Measurements from ENCODE around the gene MAPK8IP2. TPM values are rescaled to one million over a fixed set of nuclear protein-coding genes. Genes with fewer than 3 reads are reported as not detected.
"Not testable (repeated sequence)": the region's sequence is repeated elsewhere in the genome, so short reads cannot be mapped to it uniquely, and the experiment has no call there.

MAPK8IP2 gene
- total RNA-seq, 1 experiment from 2014 or later = 3.0 TPM

DNA sequence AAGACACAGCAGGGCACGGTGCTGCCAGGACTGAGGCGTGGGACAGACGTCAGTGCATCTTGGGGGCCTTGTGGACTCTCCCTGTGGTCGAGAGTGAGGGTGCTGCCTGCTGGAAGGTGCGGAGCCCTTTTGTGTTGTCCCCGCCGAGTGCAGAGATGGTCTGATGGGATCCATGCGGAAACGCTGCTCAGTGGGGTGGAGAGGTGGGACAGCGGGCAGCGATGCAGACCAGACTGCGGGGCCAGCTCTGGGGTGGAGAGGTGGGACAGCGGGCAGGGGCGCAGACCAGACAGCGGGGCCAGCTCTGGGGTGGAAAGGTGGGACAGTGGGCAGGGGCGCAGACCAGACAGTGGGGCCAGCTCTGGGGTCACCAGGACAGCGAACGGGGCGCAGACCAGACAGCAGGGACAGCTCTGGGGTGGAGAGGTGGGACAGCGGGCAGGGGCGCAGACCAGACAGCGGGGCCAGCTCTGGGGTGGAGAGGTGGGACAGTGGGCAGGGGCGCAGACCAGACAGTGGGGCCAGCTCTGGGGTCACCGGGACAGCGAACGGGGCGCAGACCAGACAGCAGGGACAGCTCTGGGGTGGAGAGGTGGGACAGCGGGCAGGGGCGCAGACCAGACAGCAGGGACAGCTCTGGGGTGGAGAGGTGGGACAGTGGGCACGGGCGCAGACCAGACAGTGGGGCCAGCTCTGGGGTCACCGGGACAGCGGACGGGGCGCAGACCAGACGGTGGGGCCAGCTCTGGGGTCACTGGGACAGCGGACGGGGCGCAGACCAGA is 7.7 kb downstream of the MAPK8IP2 start:
- in situ Hi-C loops (cut with HindIII; ENCODE audit: low pct_unique_long_range_greater_than_20kb, low sequenced_read_pairs); DNase-seq (ENCODE audit: low read depth): not testable (repeated sequence)

DNA sequence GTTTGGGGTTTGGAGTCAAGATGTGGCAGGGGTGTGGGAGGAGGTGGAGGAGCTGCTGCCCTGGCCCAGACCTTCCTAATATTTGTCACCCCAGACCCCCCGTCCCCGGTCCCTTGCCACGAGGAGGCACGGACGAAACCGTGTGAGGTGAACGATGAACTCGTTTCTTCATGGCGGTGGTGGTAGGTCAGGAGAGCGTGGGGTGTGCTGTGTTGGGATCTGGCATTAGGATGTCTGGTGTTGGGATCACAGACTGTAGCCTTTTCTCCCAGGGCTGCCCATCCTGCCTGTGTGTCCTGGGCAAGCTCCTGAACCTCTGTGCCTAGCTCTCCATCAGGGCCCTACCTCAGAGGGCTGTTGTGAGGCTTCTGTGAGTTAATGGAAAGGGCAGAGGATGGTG is 8.4 kb downstream of the MAPK8IP2 start:
- in situ Hi-C loops (cut with HindIII; ENCODE audit: low pct_unique_long_range_greater_than_20kb, low sequenced_read_pairs) = no loop called here
- DNase-seq (ENCODE audit: low read depth) = no peak

DNA sequence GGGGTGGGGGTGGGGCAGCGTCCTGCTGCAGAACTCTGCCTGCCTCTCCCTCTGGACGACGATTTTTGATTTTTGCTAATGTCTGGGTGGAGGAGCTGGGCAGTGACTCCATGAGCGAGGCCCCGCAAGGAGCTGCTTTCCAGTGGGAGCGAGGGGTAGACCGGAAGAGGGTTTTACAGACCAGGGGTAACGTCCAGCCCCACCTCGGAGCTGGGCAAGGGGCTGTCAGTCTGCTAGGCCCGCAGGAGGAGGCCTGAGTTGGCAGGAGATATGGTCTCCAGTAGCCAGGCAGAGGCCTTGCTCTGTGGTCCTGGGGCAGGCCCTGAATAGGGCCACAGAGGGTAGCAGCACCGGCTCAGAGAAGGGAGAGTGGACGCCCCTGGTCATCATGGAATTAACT is 9.0 kb downstream of the MAPK8IP2 start:
- in situ Hi-C loops (cut with HindIII; ENCODE audit: low pct_unique_long_range_greater_than_20kb, low sequenced_read_pairs) = no loop called here
- DNase-seq (ENCODE audit: low read depth) = no peak

DNA sequence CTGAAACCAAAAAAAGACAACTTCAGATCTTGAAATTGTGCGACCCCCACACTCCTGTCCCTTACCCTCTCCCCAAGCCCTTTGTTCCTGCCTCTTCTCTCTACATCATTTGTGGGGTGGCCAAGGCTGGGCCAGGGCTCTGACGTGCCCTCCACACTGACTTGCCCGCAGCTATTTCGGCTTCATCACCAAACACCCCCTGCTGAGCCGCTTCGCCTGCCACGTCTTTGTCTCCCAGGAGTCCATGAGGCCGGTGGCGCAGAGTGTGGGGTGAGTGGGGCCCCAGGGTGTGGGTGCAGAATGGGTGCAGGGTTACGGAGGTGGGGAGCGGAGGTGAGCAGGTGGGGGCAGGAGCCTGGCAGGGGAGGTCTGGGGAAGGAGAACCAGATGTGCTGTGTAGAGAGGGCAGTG is 9.5 kb downstream of the MAPK8IP2 start:
- no peak for DNase-seq (ENCODE audit: low read depth)
- in situ Hi-C loops (cut with HindIII; ENCODE audit: low pct_unique_long_range_greater_than_20kb, low sequenced_read_pairs) = no loop called here

DNA sequence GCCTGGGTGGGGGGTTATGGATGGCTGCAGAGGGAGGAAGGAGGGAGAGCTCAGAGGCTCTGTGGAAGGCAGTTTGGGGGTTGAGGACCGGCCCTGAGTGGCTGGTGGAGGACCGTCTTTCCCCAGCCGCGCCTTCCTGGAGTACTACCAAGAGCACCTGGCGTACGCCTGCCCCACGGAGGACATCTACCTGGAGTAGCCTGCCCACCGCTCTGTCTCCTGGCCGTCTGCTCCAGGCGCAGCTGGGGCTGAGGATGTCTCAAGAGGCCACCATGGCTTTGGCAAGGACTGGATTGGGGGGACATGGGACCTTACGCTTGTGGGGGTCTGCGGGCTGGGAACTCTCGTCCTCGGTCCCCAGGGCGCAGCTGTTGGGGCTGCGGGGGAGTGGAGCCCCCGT is 10.0 kb downstream of the MAPK8IP2 start:
- DNase-seq (ENCODE audit: low read depth) = no peak
- in situ Hi-C loops (cut with HindIII; ENCODE audit: low pct_unique_long_range_greater_than_20kb, low sequenced_read_pairs) = no loop called here

DNA sequence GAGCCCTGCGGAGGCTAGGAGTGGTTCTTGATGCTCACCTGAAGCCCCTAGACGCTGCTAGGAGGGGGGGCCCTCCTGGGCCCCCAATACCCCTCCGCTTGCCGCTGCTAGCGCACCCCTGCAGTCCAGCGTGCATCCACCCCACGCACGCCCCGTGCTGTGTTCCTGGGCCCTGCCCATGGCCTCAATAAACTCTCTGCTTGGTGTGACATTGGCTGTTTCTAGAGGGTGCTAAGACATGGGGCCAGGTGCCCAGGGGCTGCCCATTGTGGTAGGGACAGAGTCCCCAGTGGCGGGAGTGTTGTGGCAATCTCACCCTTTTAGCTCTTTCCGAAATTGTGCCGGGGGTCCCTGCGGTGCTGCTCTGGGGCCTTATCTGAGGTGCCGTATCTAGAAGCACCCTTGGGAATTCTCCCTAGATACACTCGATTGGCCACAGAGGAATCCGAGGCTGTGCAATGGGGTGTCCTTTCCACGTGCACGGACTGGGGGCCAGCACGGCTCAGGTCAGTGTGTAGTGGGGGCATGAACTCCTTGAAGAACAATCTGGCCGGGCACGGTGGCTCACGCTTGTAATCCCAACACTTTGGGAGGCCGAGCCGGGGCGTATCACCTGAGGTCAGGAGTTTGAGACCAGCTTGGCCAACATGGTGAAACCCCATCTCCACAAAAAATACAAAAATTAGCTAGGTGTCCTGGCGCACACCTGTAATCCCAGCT is 10.9 kb downstream of the MAPK8IP2 start:
- in situ Hi-C loops (cut with HindIII; ENCODE audit: low pct_unique_long_range_greater_than_20kb, low sequenced_read_pairs) = no loop called here
- no peak for DNase-seq (ENCODE audit: low read depth)

DNA sequence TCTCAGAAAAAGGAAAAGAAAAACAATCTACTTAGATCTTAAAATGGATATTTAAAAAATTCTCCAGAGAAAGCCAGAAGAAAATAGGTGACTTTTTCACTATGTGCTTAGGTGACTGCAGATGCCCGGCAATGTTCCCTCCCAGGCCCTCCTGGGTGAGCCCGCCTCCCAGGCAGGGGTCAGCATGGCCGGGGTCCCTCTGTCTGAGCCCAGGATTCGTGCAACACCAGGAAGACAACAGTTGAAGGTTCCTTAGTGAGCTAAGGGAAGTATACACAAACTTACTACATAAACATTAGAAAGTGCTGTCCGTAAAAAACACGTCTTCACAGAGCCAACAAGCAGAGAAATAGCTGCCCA is 11.6 kb downstream of the MAPK8IP2 start:
- in situ Hi-C loops (cut with HindIII; ENCODE audit: low pct_unique_long_range_greater_than_20kb, low sequenced_read_pairs) = no loop called here
- DNase-seq (ENCODE audit: low read depth) = no peak

DNA sequence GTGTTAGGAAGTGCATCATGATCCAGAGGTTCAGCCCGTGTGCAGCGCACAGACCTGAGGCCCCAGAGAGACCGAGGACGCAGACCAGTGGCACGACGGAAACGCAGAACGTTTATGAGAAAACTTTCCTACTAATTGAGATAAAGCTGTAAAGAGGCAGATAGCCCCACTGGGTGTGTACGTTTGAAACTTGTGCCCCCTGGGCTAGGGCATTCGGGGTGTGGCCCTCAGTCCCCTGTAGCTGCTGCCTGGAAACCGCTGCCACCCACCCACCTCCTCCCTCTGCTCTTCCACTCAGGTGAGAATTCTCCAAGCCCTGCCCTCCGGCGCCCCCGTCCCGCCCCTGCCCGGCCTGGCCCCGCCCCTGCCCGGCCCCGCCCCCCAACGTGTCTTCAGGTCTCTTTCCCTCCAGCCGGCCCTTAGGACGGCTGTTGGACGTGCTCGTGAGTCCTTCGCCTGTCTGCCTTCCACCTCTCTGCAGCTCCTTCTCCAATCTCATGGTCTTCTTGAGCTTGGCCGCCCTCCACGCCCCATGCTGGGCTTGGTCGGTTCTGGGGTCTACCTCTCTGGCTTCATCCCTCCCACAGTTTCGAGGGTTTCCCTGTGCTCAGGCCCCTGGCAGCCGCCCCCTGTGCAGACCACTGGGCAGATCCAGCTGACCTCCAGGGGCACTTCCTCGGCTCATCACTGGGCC is 12.1 kb downstream of the MAPK8IP2 start:
- no peak for DNase-seq (ENCODE audit: low read depth)
- in situ Hi-C loops (cut with HindIII; ENCODE audit: low pct_unique_long_range_greater_than_20kb, low sequenced_read_pairs) = no loop called here

DNA sequence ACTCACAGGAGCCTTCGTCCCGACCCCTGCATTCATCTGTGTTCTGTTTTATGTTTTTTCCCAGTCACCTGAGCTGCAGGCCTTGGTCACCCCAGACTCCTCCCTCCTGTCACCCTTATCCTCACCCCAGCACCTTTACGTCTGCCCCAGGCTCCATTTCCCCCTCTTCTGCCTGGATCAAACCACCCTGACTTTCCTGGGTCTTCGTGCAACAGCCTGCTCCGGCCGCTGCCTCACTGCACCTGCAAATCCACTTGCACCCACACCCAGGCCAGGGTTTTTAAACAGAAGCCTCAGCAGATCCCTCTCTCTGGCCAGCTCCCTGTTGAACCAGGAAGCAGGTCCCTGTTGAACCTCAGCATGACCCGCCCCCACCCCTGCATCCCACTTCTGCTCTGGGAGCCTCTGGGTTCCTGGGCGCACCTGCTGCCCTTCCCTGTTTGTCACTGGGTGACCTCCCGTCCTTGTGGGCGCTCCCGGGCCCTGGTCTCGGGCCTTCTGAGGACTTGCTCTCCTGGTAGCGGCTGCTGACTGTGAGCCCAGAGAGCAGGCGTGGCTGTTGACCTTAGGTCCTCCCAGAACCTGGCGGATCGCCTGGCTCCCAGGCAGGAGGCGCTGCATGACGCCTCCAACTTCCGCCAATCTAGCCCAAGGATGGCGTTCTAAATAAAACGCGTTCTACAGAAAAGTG is 12.8 kb downstream of the MAPK8IP2 start:
- no peak for DNase-seq (ENCODE audit: low read depth)
- in situ Hi-C loops (cut with HindIII; ENCODE audit: low pct_unique_long_range_greater_than_20kb, low sequenced_read_pairs) = no loop called here

DNA sequence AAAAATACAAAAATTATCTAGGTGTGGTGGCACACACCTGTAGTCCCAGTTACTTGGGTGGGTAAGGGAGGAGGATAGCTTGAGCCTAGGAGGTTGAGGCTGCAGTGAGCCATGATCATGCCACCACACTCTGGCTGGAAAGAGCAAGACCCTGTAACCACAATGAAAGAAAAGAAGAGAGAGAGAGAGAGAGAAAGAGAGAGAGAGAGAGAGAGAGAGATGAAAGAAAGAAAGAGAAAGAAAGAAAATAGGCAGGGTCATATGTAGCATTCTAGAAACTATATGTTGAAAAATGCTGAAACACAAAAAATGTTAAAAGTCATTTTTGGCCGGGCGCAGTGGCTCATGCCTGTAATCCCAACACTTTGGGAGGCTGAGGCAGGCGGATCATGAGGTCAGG is 13.7 kb downstream of the MAPK8IP2 start:
- DNase-seq (ENCODE audit: low read depth); in situ Hi-C loops (cut with HindIII; ENCODE audit: low pct_unique_long_range_greater_than_20kb, low sequenced_read_pairs): not testable (repeated sequence)

DNA sequence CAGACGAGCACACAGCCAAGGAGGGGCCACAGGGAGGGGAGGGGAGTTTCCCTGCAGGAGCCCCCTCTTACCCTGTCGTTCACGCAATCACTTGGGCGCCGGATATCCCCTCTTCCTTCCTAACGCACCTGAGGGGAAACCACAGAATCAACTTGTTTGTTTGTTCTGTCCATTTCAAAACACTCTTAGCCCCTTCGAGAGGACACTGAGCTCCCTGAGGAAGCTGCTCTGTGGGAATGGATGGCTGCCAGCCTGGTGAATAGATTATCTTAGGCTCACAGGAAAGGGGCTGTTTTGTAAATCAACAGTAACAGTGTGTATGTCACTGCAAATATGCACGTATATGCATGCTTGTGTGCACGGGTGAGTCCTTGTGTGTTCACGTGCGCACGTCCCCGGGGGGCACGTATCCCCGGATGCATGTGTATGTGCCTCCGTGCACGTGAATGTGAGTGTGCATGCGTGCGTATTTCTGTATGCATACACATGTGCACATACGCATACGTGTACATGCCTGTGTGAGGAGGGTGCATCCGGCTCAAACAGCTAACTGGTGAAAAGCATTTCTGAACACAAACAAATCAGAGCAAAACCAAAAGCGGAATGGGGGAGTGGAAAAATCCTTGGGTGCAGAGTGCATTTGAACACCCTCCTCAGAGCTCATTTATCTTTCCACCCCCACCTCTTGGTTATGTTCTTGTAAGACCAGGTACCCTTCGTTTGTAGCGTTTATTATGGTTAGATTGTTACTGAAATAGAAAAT is 20.2 kb downstream of the MAPK8IP2 start:
- peak; percentile 82 for DNase-seq (ENCODE audit: low read depth)
- in situ Hi-C loops (cut with HindIII; ENCODE audit: low pct_unique_long_range_greater_than_20kb, low sequenced_read_pairs) = no loop called here

DNA sequence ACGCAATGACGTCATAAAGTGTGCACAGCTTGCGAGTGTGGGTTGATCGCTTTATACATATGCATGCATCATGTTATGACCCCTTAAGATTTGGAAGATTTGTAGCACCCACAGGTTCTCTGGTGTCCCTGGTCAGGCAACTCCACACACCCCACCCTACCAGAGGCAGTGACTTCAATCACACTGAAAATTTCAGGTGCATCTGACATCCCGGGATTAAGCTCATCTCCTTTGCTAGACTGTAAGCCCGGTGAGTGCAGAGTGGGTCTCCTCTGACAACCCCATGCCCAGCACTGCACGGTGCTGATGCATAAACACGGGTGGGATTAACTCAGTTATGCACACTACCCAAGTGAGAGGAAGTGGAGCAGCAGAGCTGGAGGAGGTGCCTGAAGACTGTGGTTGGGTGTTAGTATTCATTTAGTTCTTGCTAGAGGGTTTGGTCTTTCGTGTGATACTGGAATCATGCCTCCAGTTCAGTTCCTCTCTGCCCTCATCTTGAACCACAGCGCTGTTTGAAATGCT is 20.8 kb downstream of the MAPK8IP2 start:
- in situ Hi-C loops (cut with HindIII; ENCODE audit: low pct_unique_long_range_greater_than_20kb, low sequenced_read_pairs) = no loop called here
- DNase-seq (ENCODE audit: low read depth) = no peak

DNA sequence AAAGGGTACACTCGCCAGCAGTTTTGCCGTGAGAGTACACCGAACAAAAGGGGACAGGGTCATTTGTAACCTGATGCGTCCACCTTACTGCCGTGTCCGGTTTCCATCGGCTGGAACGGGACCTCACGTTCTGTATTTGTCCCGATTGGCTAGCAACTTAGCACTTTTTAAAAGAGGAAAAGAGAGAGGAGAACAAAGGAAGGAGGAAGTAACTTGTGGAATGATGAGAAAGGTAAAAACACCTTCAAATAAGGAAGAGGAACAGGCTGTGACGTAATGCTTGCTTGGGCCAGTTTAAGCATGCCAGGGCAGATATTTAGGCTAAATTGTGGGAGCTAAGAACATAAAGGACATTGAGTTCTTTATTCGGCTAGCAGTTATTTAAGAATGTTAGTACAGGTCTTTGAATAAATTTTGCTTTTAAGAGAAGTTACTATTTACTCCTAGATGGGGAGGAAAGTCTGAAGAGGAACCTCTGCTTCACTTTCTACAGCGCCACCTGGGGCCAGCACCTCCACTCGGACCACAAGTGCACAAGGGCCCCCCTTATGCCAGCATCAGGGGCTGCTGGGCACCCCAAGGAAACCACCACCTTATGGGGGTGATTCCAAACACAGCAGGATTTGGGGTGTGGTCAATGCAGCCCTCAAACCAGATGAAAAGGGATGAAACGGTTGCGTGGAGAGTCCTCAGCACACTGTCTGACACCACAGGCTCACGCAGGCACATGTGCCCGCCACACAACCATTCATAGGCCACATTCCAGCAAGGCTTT is 21.5 kb downstream of the MAPK8IP2 start:
- DNase-seq (ENCODE audit: low read depth) = no peak
- in situ Hi-C loops (cut with HindIII; ENCODE audit: low pct_unique_long_range_greater_than_20kb, low sequenced_read_pairs) = no loop called here

DNA sequence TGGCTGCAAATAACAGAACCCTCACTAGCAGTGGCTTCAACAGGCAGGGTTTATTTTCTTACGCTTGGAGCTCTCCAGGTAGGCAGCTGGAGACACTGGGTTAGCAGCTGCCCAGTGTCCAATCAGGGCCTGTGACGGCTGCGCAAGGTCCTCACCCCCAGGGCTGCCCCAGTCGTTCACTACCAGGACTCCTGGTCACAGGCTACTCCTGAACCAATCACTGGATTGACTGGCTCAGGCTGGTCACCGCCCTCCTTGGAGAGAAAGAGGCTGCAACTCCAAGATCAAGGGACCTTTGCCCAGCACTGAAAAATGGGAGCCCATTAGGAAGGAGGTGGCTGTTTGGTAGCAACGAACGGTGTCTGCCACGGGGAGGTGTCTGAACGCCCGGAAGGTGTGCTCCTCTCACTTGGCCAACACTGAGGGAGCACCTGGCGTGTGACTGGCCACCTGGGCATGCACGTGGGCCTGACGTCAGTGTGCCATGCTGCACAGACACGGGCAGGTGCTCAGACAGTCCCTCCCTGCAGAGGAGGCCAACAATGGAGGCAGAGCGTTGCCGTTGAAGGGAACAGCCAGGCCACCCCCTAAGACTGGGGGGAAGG is 22.2 kb downstream of the MAPK8IP2 start:
- in situ Hi-C loops (cut with HindIII; ENCODE audit: low pct_unique_long_range_greater_than_20kb, low sequenced_read_pairs) = no loop called here
- DNase-seq (ENCODE audit: low read depth) = no peak

DNA sequence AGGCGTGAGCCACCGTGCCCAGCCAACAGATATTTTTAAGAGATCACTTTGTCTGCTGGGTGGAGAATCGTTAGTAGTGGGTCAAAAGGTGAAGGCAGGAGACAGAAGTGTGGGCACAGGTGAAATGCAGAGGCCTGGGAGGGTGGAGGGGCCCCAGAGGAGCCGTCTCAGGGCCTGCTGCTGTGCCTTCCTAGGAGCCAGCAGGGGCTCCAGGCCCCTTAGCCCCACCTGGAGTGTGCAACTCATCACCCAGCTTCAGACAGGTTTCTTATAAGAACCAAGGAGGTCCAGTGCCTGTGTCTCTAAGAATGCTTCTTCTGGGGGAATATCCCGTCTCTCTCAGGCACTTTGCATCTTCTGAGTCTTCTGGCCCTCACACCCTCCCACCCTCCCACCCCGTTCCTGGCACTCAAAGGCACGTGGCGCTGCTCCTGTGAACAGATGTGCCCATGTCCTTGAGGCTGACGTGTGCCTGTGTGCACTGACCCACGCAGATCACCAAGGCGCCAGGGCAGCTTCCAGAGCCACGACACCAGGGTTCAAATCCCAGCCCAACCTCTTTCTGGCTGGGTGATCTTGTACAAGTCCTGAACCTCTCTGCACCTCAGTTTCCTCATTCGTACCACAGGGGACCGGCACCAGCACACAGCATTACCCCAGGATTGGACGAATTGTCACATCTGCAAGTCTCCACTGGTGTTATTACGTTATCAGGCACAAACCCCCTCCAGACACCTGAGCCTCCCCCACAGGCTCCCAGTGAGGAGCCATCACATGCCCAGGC is 23.9 kb downstream of the MAPK8IP2 start:
- no peak for DNase-seq (ENCODE audit: low read depth)
- in situ Hi-C loops (cut with HindIII; ENCODE audit: low pct_unique_long_range_greater_than_20kb, low sequenced_read_pairs) = no loop called here

DNA sequence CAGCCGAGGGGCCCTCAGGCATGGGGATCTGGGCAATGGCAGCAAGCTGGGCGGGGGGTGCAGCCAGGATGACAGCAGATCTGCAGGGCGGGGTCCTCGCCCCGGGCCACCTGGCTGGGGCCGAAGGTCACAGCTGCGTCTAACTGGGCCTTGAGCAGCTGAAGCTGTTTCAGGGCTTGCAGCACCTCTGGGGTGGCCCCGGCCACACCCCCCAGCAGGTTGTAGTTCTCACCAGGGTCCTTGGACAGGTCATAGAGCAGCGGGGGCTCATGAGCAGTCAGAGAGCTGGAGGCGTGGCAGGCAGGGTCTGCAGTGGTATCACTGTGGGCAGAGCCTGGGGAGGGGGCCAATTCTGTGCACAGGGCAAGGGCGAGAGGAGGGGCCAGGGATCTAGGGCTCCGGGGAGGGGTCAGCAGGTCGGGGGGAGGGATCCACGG is 24.6 kb downstream of the MAPK8IP2 start:
- in situ Hi-C loops (cut with HindIII; ENCODE audit: low pct_unique_long_range_greater_than_20kb, low sequenced_read_pairs) = no loop called here

More for the DNA sequence above, 24.6 kb downstream of the MAPK8IP2 start:
- no peak for DNase-seq (ENCODE audit: low read depth)

All from Caki2 (cell line).